HepG2 (cell line): ENCODE data around the gene MXRA8. TPM values are rescaled to one million over a fixed set of nuclear protein-coding genes. Genes with fewer than 3 reads are reported as not detected.

Experiments
- AGO2 ChIP-seq: fragments of 200-400 bp; formaldehyde crosslinking; optimal IDR thresholded peaks from 2 replicates; pipeline ENCODE3; 2017; ENCODE audit warnings: mild to moderate bottlenecking, low read depth, low read length, moderate library complexity
- ATAD3A ChIP-seq: sonication (generic); formaldehyde crosslinking; IDR thresholded peaks from 2 replicates; pipeline ENCODE4 v1.4.0; 2020; ENCODE audit warnings: missing genetic modification reagents
- CAMTA2 ChIP-seq: sonication (generic); formaldehyde crosslinking; IDR thresholded peaks from 2 replicates; pipeline ENCODE4 v1.4.0; 2020; ENCODE audit warnings: mild to moderate bottlenecking, missing genetic modification reagents, borderline replicate concordance
- CENPBD1 ChIP-seq: sonication (generic); formaldehyde crosslinking; IDR thresholded peaks from 2 replicates; pipeline ENCODE4 v1.8.0; 2022; ENCODE audit warnings: missing genetic modification reagents, low read depth, mild to moderate bottlenecking, borderline replicate concordance
- FUBP1 ChIP-seq: sonication (generic); formaldehyde crosslinking; IDR thresholded peaks from 2 replicates; pipeline ENCODE4 v1.5.1; 2020; ENCODE audit warnings: missing genetic modification reagents, mild to moderate bottlenecking, borderline replicate concordance
- HINFP ChIP-seq: sonication (generic); formaldehyde crosslinking; IDR thresholded peaks from 2 replicates; pipeline ENCODE4 v1.4.0; 2020; ENCODE audit warnings: low read depth, mild to moderate bottlenecking, missing genetic modification reagents
- HMGXB4 ChIP-seq, 2 experiments: sonication (generic) in 1 of 2; formaldehyde crosslinking in 1 of 2; IDR thresholded peaks; 2 replicates each; pipeline versions ENCODE4 v1.4.0 to v1.6.1; 2018 to 2020; ENCODE audit warnings: missing genetic modification reagents in 2 of 2, borderline replicate concordance in 1 of 2, low read depth in 1 of 2, mild to moderate bottlenecking in 1 of 2, missing biosample characterization in 1 of 2
- MNT ChIP-seq: fragments of 450-650 bp; IDR thresholded peaks from 2 replicates; pipeline ENCODE4 v1.6.1; 2016
- SKIL ChIP-seq: sonication (generic); formaldehyde crosslinking; IDR thresholded peaks from 2 replicates; pipeline ENCODE4 v1.8.0; 2022; ENCODE audit warnings: missing genetic modification reagents, mild to moderate bottlenecking, moderate library complexity, borderline replicate concordance
- TFAP4 ChIP-seq: sonication (generic); IDR thresholded peaks from 2 replicates; pipeline ENCODE4 v1.6.1; 2016; ENCODE audit warnings: low read depth, borderline replicate concordance
- ZMYM3 ChIP-seq: sonication (generic); formaldehyde crosslinking; IDR thresholded peaks from 2 replicates; pipeline ENCODE4 v1.5.1; 2020; ENCODE audit warnings: mild to moderate bottlenecking, missing genetic modification reagents
- polyA plus RNA-seq, 8 experiments: library from polyadenylated mRNA; depleted of rRNA in 3 of 8; stranded (reverse) in 7 of 8; unstranded in 1 of 8; fragments of >200 nt; fragmentation: Illumina TruSeq in 4 of 8; extraction: Trizol in 4 of 8; gene quantifications; 2 replicates each; pipeline versions ENCODE4 v1.2.1 to v1.2.3, GENCODE V29; 2011 to 2016; ENCODE audit warnings: low read depth in 4 of 8, missing spikeins in 1 of 8, mixed read lengths in 1 of 8; ENCODE audit not compliant: insufficient read depth in 1 of 8
- total RNA-seq, 5 experiments: library from RNA; depleted of rRNA; stranded (reverse); fragments of >200 nt; fragmentation: Illumina TruSeq; extraction: Trizol; gene quantifications; 2 replicates each; pipeline ENCODE4 v1.2.3, GENCODE V29; 2016; ENCODE audit warnings: low read depth in 1 of 5

The MXRA8 gene
- total and polyA plus RNA-seq, 2 of the 13 experiments (the other 11 are each of a cell fraction or from before 2014, with no cell fraction given) = 19.8 to 44.8 TPM

GRCh38 chr1:1347663-1348419 is 10.5 kb downstream of the MXRA8 start (continued):
- TF ChIP-seq ZMYM3 (CRISPR knock-in tag) (no peak), MNT (0 out of 2 replicates have a peak, but pooled peaks have one; percentile 16), AGO2 (peak; percentile 23), TFAP4 (peak; percentile 63; the same call in 1 of the 2 replicates), HMGXB4 (CRISPR knock-in tag; IDR thresholded peaks at IDR 0.05; ENCODE audit: borderline replicate concordance in 1 of 2, low read depth in 1 of 2) (peak; percentile 53 to 88; a peak in 3 of 4 replicates), ATAD3A (CRISPR knock-in tag) (0 out of 2 replicates have a peak, but pooled peaks have one; percentile 22), CAMTA2 (CRISPR knock-in tag) (0 out of 2 replicates have a peak, but pooled peaks have one; percentile 71), FUBP1 (CRISPR knock-in tag) (no peak), CENPBD1 (CRISPR knock-in tag) (no peak), HINFP (CRISPR knock-in tag) (0 out of 2 replicates have a peak, but pooled peaks have one; percentile 24), SKIL (CRISPR knock-in tag) (no peak)
